ENCODE results near the gene KDM2A.
"Not testable (repeated sequence)": the region's sequence is repeated elsewhere in the genome, so short reads cannot be mapped to it uniquely, and the experiment has no call there.

Gene KDM2A

GRCh38 chr11:67119585-67120391 lies 725 bp downstream of the KDM2A start:
- H3K36me3 ChIP-seq (ENCODE audit: low read depth), result peaks cover 28% of the 10 kb centered on the region
- H3K4me1 ChIP-seq (ENCODE audit: insufficient read depth, poor library complexity, severe bottlenecking), result peaks cover 11% of the 10 kb centered on the region
- H3K27ac ChIP-seq (ENCODE audit: poor library complexity, severe bottlenecking), result peak overlapping the region; percentile 67
- peak overlapping the region; percentile 100 for H3K4me3 ChIP-seq (ENCODE audit: severe bottlenecking)
- TF ChIP-seq CTCF (IDR thresholded peaks at IDR 0.05; ENCODE audit: poor library complexity, severe bottlenecking), result no peak
- ATAC-seq (ENCODE audit: low read depth), result peak; percentile 24; the same call in 2 of the 3 replicates
- no peaks in the 10 kb centered on the region for H3K27me3 ChIP-seq (ENCODE audit: insufficient read depth, poor library complexity, severe bottlenecking)
- H3K9me3 ChIP-seq (ENCODE audit: severe bottlenecking), result no peaks in the 10 kb centered on the region
- no peak for DNase-seq (ENCODE audit: low spot score)

GRCh38 chr11:67120456-67120855 lies 1.4 kb downstream of the KDM2A start:
- peaks cover 11% of the 10 kb centered on the region for H3K4me1 ChIP-seq (ENCODE audit: insufficient read depth, poor library complexity, severe bottlenecking)
- H3K4me3 ChIP-seq (ENCODE audit: severe bottlenecking), result peak overlapping the region; percentile 100
- peaks cover 28% of the 10 kb centered on the region for H3K36me3 ChIP-seq (ENCODE audit: low read depth)
- no peaks in the 10 kb centered on the region for H3K9me3 ChIP-seq (ENCODE audit: severe bottlenecking)
- no peak for TF ChIP-seq CTCF (IDR thresholded peaks at IDR 0.05; ENCODE audit: poor library complexity, severe bottlenecking)
- ATAC-seq (ENCODE audit: low read depth), result no peak
- peak overlapping the region; percentile 67 for H3K27ac ChIP-seq (ENCODE audit: poor library complexity, severe bottlenecking)
- no peaks in the 10 kb centered on the region for H3K27me3 ChIP-seq (ENCODE audit: insufficient read depth, poor library complexity, severe bottlenecking)
- DNase-seq (ENCODE audit: low spot score), result no peak

GRCh38 chr11:67120881-67121710 lies 2.0 kb downstream of the KDM2A start:
- H3K9me3 ChIP-seq (ENCODE audit: severe bottlenecking), result no peaks in the 10 kb centered on the region
- peak overlapping the region; percentile 67 for H3K27ac ChIP-seq (ENCODE audit: poor library complexity, severe bottlenecking)
- DNase-seq (ENCODE audit: low spot score) (no peak), ATAC-seq (ENCODE audit: low read depth) (no peak)
- TF ChIP-seq CTCF (IDR thresholded peaks at IDR 0.05; ENCODE audit: poor library complexity, severe bottlenecking), result no peak
- peaks cover 11% of the 10 kb centered on the region for H3K4me1 ChIP-seq (ENCODE audit: insufficient read depth, poor library complexity, severe bottlenecking)
- peaks cover 31% of the 10 kb centered on the region for H3K36me3 ChIP-seq (ENCODE audit: low read depth)
- H3K4me3 ChIP-seq (ENCODE audit: severe bottlenecking), result peak overlapping the region; percentile 100
- no peaks in the 10 kb centered on the region for H3K27me3 ChIP-seq (ENCODE audit: insufficient read depth, poor library complexity, severe bottlenecking)

GRCh38 chr11:67123801-67124200 lies 4.7 kb downstream of the KDM2A start:
- H3K27me3 ChIP-seq (ENCODE audit: insufficient read depth, poor library complexity, severe bottlenecking); DNase-seq (ENCODE audit: low spot score); ATAC-seq (ENCODE audit: low read depth); H3K27ac ChIP-seq (ENCODE audit: poor library complexity, severe bottlenecking); H3K9me3 ChIP-seq (ENCODE audit: severe bottlenecking); H3K4me3 ChIP-seq (ENCODE audit: severe bottlenecking): not testable (repeated sequence)
- Histone ChIP-seq H3K4me1 (ENCODE audit: insufficient read depth, poor library complexity, severe bottlenecking) (peaks cover 11% of the 10 kb centered on the region), H3K36me3 (ENCODE audit: low read depth) (peaks cover 45% of the 10 kb centered on the region)

GRCh38 chr11:67126243-67126642 lies 7.2 kb downstream of the KDM2A start:
- H3K27me3 ChIP-seq (ENCODE audit: insufficient read depth, poor library complexity, severe bottlenecking); H3K27ac ChIP-seq (ENCODE audit: poor library complexity, severe bottlenecking): not testable (repeated sequence)
- H3K36me3 ChIP-seq (ENCODE audit: low read depth), result peaks cover 57% of the 10 kb centered on the region

More at GRCh38 chr11:67126243-67126642, 7.2 kb downstream of the KDM2A start:
- not testable (repeated sequence) for DNase-seq (ENCODE audit: low spot score); ATAC-seq (ENCODE audit: low read depth); H3K4me3 ChIP-seq (ENCODE audit: severe bottlenecking); H3K9me3 ChIP-seq (ENCODE audit: severe bottlenecking)
- H3K4me1 ChIP-seq (ENCODE audit: insufficient read depth, poor library complexity, severe bottlenecking), result peaks cover 19% of the 10 kb centered on the region

Measured in RWPE2 (cell line).